Fibroblast of pulmonary artery (primary cell): Measurements from ENCODE around the gene SUPT5H.

Source experiments
- DNase-seq: peaks from one replicate; pipeline ENCODE4 v3.0.0-alpha.2; 2010; ENCODE audit warnings: low read depth
- H3K4me3 ChIP-seq: replicated peaks from 2 replicates; pipeline ENCODE4 v1.5.1; 2011; ENCODE audit warnings: low read depth, mild to moderate bottlenecking, control low read depth, low read length, moderate library complexity
- CTCF ChIP-seq: IDR thresholded peaks from 2 replicates; pipeline ENCODE4 v1.5.1; 2011; ENCODE audit warnings: mild to moderate bottlenecking, control low read depth, low read length, inconsistent platforms; ENCODE audit errors: missing control alignments

The SUPT5H gene

GRCh38 chr19:39410017-39410830 is 35.2 kb upstream of the SUPT5H start:
- DNase-seq, result peak; percentile 83
- no peak for TF ChIP-seq CTCF
- peak overlapping the region; percentile 81 for H3K4me3 ChIP-seq

- peak overlapping the region; percentile 81 for H3K4me3 ChIP-seq
- no peak for TF ChIP-seq CTCF
- no peak for DNase-seq
Observed at GRCh38 chr19:39410831-39411080, 34.6 kb upstream of the SUPT5H start.

DNA sequence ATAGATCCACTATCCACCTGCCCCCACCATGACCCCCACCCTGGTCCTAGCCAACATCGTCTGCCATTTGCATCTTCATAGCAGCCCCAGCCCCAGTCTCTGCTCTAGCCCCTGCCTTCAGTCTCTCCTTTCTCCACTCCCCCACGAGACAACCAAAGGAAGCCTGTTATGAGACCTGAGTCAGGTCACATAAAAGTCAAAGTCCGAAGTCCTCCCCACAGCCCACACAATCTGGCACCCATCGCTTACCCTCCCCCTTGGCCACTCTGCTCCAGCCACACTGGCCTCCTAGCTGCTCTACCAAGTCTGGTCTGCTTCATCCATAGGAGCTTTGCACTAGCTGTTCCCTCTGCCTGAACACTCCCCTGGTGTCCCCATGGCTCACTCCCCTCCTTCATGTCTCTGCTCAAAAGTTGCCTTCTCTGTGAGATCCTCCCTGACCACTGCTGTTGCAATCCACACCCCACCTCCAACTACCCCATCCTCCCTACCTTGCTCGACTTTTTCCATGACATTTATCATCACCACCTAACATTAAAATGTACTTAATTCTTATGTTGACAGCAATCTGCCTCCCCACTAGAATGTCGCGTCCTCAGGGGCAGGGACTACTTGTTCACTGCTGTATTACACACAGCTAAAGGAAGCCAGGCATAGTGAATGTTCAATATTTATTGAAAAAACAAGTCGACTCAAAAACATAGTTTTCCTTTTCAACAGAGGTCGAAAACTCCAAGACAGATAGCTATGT is 34.1 kb upstream of the SUPT5H start:
- peak overlapping the region; percentile 81 for H3K4me3 ChIP-seq
- no peak for TF ChIP-seq CTCF
- DNase-seq, result peak; percentile 72

- peak; percentile 91 for TF ChIP-seq CTCF
- peak overlapping the region; percentile 81 for H3K4me3 ChIP-seq
- peak; percentile 95 for DNase-seq
Observed at GRCh38 chr19:39411832-39412099, 33.6 kb upstream of the SUPT5H start.

GRCh38 chr19:39412100-39412866 is 33.1 kb upstream of the SUPT5H start, which contains the start of gene PLEKHG2:
Gene PLEKHG2, plus strand, starts transcription at chr19:39412669. Its CDS starts 1,418 bp downstream, at chr19:39414087.
- peak; percentile 100 for DNase-seq
- peak; percentile 62 for TF ChIP-seq CTCF
- H3K4me3 ChIP-seq, result peak within 1 kb of the TSS; percentile 97

GRCh38 chr19:39412867-39413271 is 32.5 kb upstream of the SUPT5H start:
- no peak for DNase-seq
- no peak for TF ChIP-seq CTCF
- H3K4me3 ChIP-seq, result peak overlapping the region; percentile 97
